HG03103 (cell line): ENCODE data around the gene GGCT.
A peak's percentile ranks its signal among the peaks of the same experiment; 100 is the strongest.

Source experiments
- ATAC-seq: cut with Tn5 transposase; IDR thresholded peaks from one replicate; pipeline ENCODE4 v1.9.1; 2021; ENCODE audit warnings: low read depth; ENCODE audit not compliant: unreplicated experiment

The GGCT gene

DNA sequence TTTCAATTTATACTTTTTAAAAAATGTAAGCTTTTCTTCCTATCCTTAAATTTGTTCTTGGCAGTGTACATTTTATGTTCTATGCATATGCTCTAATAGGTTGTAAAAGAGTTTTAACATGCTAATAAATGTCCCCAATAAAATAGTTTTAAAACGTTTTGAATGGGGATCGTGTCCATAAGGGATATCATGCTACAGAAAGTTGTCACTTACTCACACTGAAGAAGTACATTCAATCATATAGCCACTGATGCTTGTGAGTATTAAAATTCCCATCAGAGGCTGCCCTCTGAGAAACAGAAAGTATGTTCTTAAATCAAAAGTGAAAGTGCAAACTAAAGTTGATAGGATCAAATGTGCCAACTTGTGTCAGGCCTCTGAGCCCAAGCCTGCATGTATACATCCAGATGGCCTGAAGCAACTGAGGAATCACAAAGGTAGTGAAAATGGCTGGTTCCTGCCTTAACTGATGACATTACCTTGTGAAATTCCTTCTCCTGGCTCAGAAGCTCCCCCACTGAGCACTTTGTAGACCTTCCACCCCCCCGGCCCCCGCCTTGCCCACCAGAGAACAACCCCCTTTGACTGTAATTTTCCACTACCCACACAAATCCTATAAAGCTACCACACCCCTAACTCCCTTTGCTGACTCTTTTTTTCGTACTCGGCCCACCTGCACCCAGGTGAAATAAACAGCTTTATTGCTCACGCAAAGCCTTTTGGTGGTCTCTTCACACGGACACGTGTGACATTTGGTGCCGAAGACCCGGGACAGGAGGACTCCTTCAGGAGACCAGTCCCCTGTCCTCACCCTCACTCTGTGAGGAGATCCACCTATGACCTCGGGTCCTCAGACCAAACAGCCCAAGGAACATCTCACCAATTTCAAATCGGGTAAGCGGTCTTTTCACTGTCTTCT, 25.2 kb downstream of the GGCT start:
- ATAC-seq: no peak

- peak; percentile 81 for ATAC-seq
These were observed 26.1 kb downstream of the GGCT start, which contains the start of gene NOD1 for GRCh38 chr7:30478349-30479201. NOD1 (minus strand) TSS chr7:30478784; CDS start chr7:30456921, 21,863 bp downstream.

DNA sequence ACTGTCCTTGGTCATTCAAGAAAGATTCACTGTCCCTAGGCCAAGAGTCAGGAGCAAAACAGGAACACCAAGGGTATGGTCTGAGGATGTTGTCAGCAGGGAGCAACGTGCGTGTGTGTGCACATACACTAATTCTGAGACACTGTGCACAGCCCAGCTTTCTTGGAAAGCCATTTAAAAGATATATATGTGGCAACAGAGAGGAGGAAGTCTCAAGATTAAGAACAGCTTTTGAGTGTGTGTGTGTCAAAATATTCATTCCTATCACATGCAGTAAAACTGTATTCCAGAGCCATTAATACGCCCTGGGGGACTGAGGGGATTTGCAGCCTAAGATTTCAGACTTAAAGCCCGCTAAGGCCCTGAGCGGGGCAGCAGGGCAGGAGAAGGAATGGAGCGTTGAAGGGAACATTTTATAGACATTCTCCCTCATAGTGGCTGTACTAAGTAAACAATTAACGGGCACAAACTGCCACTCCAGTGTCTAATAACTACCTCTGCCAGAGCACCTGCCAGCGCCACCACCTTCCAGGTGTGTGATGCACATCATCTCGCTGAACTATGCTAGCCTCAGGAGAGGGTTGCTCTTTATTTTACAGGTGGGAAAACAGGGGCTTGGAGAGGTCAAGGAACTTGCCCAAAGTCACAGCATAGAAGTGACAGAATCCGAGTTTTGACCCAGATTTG, 28.0 kb downstream of the GGCT start:
- no peak for ATAC-seq

GRCh38 chr7:30475580-30475979, 29.0 kb downstream of the GGCT start:
- ATAC-seq: no peak

GRCh38 chr7:30474893-30475292, 29.7 kb downstream of the GGCT start:
- no peak for ATAC-seq

DNA sequence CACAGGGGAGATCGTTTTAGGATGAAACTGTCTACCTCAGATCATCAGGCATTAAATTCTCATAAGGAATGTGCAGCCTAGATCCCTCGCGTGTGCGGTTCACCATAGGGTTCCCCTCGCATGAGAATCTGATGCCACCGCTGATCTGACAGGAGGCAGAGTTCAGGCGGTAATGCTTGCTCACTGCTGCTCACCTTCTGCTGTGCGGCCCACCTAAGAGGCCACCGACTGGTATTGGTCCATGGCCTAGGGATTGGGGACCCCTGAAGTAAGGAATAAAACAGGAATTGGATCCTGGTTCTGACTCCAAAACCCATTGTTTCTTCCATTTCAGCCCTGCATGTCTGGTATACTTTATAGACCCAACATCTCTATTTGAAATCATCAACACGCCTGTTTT, 30.1 kb downstream of the GGCT start:
- no peak for ATAC-seq

DNA sequence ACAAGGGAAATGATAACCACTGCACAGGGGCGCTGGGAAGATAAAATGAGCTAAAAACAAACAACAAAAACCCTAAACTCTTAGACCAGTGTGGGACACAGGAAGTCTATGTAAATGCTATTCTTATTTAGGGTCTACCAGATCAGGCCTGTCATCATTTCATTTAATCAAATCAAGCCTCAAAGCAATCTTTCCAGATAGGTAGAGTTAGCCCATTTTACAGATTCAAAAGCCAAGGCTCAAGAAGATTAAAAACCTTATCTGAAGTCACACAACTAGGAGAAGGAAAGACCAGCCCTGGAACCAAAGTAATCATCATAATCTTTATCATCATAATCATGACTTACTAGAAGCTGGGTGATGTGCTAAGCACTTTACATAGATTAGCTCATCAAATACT, 30.7 kb downstream of the GGCT start:
- no peak for ATAC-seq

GRCh38 chr7:30472784-30473775, 31.5 kb downstream of the GGCT start:
- no peak for ATAC-seq

GRCh38 chr7:30472081-30472783, 32.4 kb downstream of the GGCT start:
- ATAC-seq: no peak

- ATAC-seq: no peak
These were observed 33.4 kb downstream of the GGCT start for GRCh38 chr7:30471205-30471604.

- no peak for ATAC-seq
These were observed 33.9 kb downstream of the GGCT start for GRCh38 chr7:30470771-30471170.

GRCh38 chr7:30470163-30470770, 34.4 kb downstream of the GGCT start:
- no peak for ATAC-seq

DNA sequence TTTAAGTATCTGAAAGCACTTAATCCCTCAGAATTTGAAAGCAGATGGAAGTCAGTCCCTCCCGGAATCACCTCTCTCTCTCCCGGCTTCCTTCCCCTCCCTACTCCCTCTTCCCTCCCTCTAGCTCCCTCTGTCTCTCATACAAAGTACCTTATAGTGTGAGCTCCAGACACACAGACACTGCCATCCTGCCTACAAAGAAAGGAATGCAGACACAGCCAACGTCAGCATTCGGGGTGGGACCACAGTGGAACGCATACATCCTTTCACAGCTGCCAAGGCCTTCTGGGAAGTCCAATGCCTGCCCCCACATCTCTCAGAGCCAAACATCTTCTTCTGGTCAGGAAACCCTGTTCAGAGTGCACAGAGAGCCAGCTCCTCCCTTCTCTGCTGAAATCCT, 35.3 kb downstream of the GGCT start:
- ATAC-seq: no peak

DNA sequence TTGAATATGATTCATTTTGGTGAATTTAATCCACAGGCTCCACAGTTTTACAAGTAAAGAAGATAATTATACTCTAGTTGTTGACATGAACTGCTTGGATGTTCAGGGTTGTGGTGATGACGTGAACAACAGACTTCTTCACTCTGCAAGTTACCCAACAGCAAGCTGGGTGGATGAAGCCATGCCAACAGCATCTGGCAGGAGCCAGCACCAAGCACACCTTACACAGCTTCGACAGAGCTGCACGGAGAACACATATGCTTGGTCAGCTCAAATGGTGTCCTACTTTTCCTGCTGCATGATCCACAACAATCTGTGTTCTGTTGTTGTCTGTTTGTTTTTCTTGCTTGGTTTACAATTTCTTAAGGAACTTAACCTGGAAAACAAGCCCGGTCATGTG, 35.8 kb downstream of the GGCT start:
- no peak for ATAC-seq

DNA sequence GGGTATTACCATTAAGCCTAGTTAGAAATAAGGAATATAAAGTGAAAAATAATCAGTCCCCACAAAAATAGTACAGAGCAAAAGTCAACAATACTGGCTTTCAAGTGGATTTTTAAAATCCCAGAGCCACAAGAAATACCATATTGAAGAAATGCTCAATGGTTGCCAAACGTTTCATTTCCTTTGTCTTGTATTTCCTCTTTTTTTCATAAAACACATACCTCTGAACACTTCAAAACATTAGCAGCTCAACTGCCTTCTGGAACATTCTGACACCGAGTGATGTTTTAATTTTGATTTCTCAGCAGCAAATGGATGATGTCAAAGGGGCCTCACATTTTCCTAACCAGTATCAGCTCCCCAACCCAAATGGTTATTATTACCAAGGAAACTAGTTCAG, 36.6 kb downstream of the GGCT start:
- no peak for ATAC-seq

DNA sequence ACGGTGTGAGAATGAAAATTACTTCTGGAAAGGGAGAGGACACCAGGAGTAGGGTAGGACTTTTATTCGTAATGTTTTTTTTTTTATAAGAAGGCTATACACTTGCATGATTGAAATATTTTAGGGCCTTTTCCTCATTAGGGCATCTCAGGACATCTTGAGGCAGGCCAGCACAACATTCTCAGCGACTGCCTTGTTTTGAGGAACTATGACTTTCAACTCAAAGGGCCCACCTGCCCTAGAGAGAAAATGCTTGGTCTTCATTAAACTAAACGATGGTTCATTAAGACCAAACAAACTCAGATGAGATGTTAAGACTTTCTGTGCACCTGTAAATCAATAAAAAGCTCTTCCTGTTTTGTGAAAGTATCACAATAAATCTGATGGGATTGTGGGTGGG, 37.4 kb downstream of the GGCT start:
- ATAC-seq: no peak

- no peak for ATAC-seq
These were observed 38.4 kb downstream of the GGCT start for GRCh38 chr7:30466266-30466665.

GRCh38 chr7:30465811-30466180, 38.8 kb downstream of the GGCT start:
- no peak for ATAC-seq
